Cardiac muscle cell (in vitro differentiated cells and primary cell): Measurements from ENCODE around the gene VSX1. TPM values are rescaled to one million over a fixed set of nuclear protein-coding genes. Genes with fewer than 3 reads are reported as not detected.

ENCODE experiments used
- DNase-seq, 2 donors: peaks; one replicate each; pipeline versions ENCODE4 v3.0.0 to v3.0.0-alpha.2; 2010 to 2017; ENCODE audit warnings: low read depth in 1 of 2, low spot score in 1 of 2
- H3K27ac ChIP-seq: fragments of 200-600 bp; sonication (generic); 2 replicates; pipeline ENCODE4 v1.5.1; 2016
- H3K27me3 ChIP-seq: fragments of 200-600 bp; sonication (generic); 2 replicates; pipeline ENCODE4 v1.6.0; 2016; ENCODE audit warnings: control low read depth
- H3K36me3 ChIP-seq: fragments of 200-600 bp; sonication (generic); 2 replicates; pipeline ENCODE4 v1.5.1; 2016; ENCODE audit warnings: control low read depth
- H3K4me1 ChIP-seq: fragments of 200-600 bp; sonication (generic); 2 replicates; pipeline ENCODE4 v1.8.1; 2017; ENCODE audit warnings: low read depth, mild to moderate bottlenecking, mixed run types
- H3K4me3 ChIP-seq: fragments of 200-600 bp; sonication (generic); 2 replicates; pipeline ENCODE4 v1.5.1; 2016; ENCODE audit warnings: mild to moderate bottlenecking
- H3K9me3 ChIP-seq: fragments of 200-600 bp; sonication (generic); 2 replicates; pipeline ENCODE4 v1.5.1; 2017; ENCODE audit warnings: low read depth, mild to moderate bottlenecking, control low read depth
- polyA plus RNA-seq: library from polyadenylated mRNA; unstranded; fragments of >200 nt; fragmentation: Nextera tagmentation; extraction: Ambion mirVana; gene quantifications from 2 replicates; pipeline ENCODE4 v1.2.1, GENCODE V29; 2016
- total RNA-seq: library from RNA; depleted of rRNA; stranded (reverse); fragments of >200 nt; gene quantifications from 2 replicates; pipeline ENCODE4 v1.2.3, GENCODE V29; 2016
- TF ChIP-seq, protein P1 (sequence below): IDR thresholded peaks from 2 replicates; pipeline ENCODE4 v1.5.1; 2012; ENCODE audit warnings: low read depth, mild to moderate bottlenecking, low read length

Gene VSX1
- total and polyA plus RNA-seq, 2 experiments from 2014 or later, result not detected

DNA sequence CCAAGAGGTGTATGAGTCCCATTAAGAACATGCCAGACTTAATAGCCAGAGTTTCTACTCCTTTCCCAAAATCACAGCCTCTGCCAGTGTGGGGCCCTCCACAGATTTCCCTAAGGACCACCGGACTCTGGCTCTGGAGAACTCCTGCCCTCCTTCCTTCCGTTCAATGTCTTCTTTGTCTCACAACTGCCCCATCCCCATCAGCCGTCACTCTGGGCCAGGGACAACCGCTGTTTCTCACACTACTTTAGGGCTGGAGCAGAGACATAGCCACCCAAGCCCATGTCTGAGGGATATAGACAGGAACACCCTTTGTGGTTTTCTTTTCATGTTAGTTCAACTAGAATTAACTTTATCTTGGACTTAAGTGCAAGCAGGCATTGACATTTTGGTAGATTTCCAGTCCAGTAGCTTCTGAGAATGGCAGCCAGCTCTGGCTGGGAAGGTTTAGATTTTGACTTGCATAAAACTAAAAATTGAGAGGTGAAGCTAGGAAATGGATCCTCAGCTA, 17.3 kb downstream of the VSX1 start:
- Histone ChIP-seq H3K4me1 (no peaks in the 10 kb centered on the region), H3K27ac (no peak overlapping the region), H3K36me3 (no peaks in the 10 kb centered on the region), H3K9me3 (no peaks in the 10 kb centered on the region), H3K27me3 (peaks cover 88% of the 10 kb centered on the region), H3K4me3 (no peak overlapping the region)
- TF ChIP-seq, protein P1, sequence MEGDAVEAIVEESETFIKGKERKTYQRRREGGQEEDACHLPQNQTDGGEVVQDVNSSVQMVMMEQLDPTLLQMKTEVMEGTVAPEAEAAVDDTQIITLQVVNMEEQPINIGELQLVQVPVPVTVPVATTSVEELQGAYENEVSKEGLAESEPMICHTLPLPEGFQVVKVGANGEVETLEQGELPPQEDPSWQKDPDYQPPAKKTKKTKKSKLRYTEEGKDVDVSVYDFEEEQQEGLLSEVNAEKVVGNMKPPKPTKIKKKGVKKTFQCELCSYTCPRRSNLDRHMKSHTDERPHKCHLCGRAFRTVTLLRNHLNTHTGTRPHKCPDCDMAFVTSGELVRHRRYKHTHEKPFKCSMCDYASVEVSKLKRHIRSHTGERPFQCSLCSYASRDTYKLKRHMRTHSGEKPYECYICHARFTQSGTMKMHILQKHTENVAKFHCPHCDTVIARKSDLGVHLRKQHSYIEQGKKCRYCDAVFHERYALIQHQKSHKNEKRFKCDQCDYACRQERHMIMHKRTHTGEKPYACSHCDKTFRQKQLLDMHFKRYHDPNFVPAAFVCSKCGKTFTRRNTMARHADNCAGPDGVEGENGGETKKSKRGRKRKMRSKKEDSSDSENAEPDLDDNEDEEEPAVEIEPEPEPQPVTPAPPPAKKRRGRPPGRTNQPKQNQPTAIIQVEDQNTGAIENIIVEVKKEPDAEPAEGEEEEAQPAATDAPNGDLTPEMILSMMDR, result no peak
- no peak for DNase-seq

- H3K27me3 ChIP-seq, result peaks cover 88% of the 10 kb centered on the region
- TF ChIP-seq, protein P1, result no peak
- no peaks in the 10 kb centered on the region for H3K4me1 ChIP-seq
Observed at GRCh38 chr20:25063981-25064380, 18.0 kb downstream of the VSX1 start.

DNA sequence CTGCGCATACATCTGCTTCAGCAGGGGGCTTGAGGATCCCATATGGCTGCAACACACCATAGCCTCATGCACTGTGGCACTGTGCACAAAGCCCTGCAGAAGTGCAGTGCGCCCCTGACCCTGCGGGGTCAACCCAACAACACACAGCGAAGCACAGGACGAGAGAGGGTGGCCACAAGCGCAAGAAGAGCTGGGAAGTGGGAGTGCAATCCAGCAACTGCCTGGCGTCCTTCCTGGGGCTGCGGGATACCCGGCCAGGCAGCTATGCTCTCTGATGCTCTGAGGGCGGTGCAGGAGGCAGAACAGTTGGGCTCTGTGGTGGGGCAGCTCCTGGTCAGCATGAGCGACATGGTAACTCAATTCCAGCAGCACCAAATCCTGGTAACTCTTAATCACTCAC, 18.4 kb downstream of the VSX1 start:
- no peaks in the 10 kb centered on the region for H3K9me3 ChIP-seq
- TF ChIP-seq, protein P1, result no peak
- no peaks in the 10 kb centered on the region for H3K36me3 ChIP-seq
- peaks cover 88% of the 10 kb centered on the region for H3K27me3 ChIP-seq
- no peaks in the 10 kb centered on the region for H3K4me1 ChIP-seq
- no peak overlapping the region for H3K27ac ChIP-seq
- DNase-seq, result no peak
- no peak overlapping the region for H3K4me3 ChIP-seq

More at GRCh38 chr20:25063981-25064380, 18.0 kb downstream of the VSX1 start:
- no peak overlapping the region for H3K4me3 ChIP-seq
- no peak overlapping the region for H3K27ac ChIP-seq
- H3K36me3 ChIP-seq, result no peaks in the 10 kb centered on the region
- no peaks in the 10 kb centered on the region for H3K9me3 ChIP-seq
- DNase-seq, result no peak

GRCh38 chr20:25062841-25063240, 19.1 kb downstream of the VSX1 start:
- no peak overlapping the region for H3K4me3 ChIP-seq
- no peak overlapping the region for H3K27ac ChIP-seq
- no peaks in the 10 kb centered on the region for H3K36me3 ChIP-seq
- H3K27me3 ChIP-seq, result peaks cover 88% of the 10 kb centered on the region
- TF ChIP-seq, protein P1, result no peak
- no peak for DNase-seq
- no peaks in the 10 kb centered on the region for H3K9me3 ChIP-seq
- no peaks in the 10 kb centered on the region for H3K4me1 ChIP-seq

GRCh38 chr20:25061821-25062530, 20.0 kb downstream of the VSX1 start:
- TF ChIP-seq, protein P1, result no peak

More at GRCh38 chr20:25061821-25062530, 20.0 kb downstream of the VSX1 start:
- no peak overlapping the region for H3K4me3 ChIP-seq
- no peaks in the 10 kb centered on the region for H3K9me3 ChIP-seq
- no peak for DNase-seq
- H3K4me1 ChIP-seq, result no peaks in the 10 kb centered on the region
- no peak overlapping the region for H3K27ac ChIP-seq
- H3K36me3 ChIP-seq, result no peaks in the 10 kb centered on the region
- H3K27me3 ChIP-seq, result peaks cover 96% of the 10 kb centered on the region
